Measurements from ENCODE around the gene ZNF609.

- TF ChIP-seq YY1 (IDR thresholded peaks at IDR 0.05; ENCODE audit: insufficient read depth, insufficient read length) = no peak
- TF ChIP-seq ZNF274 (IDR thresholded peaks at IDR 0.05; ENCODE audit: low read depth, low read length) = no peak
These were observed 250.5 kb downstream of the ZNF609 start for GRCh38 chr15:64710676-64711428.
